Osteocyte (in vitro differentiated cells): Measurements from ENCODE around the gene PLEKHG3. TPM values are rescaled to one million over a fixed set of nuclear protein-coding genes. Genes with fewer than 3 reads are reported as not detected.

Experiments
- DNase-seq: peaks from one replicate; pipeline ENCODE4 v3.0.0; 2021; ENCODE audit warnings: mixed read lengths; ENCODE audit not compliant: unreplicated experiment; ENCODE audit errors: extremely low spot score
- H3K27ac Mint-ChIP-seq: one replicate; pipeline ENCODE4 v1.8.0; 2021; ENCODE audit warnings: mild to moderate bottlenecking, mixed read lengths; ENCODE audit not compliant: unreplicated experiment
- H3K27me3 Mint-ChIP-seq: one replicate; pipeline ENCODE4 v1.8.0; 2021; ENCODE audit warnings: mixed read lengths; ENCODE audit not compliant: unreplicated experiment
- H3K36me3 Mint-ChIP-seq: one replicate; pipeline ENCODE4 v1.8.0; 2021; ENCODE audit warnings: mixed read lengths; ENCODE audit not compliant: unreplicated experiment
- H3K4me1 Mint-ChIP-seq: one replicate; pipeline ENCODE4 v1.8.0; 2021; ENCODE audit warnings: mixed read lengths; ENCODE audit not compliant: unreplicated experiment
- H3K4me3 Mint-ChIP-seq: one replicate; pipeline ENCODE4 v1.8.0; 2021; ENCODE audit warnings: mild to moderate bottlenecking, moderate library complexity, mixed read lengths; ENCODE audit not compliant: unreplicated experiment
- H3K9me3 Mint-ChIP-seq: one replicate; pipeline ENCODE4 v1.8.0; 2021; ENCODE audit warnings: mixed read lengths; ENCODE audit not compliant: unreplicated experiment
- CTCF ChIP-seq: fragments of 200-600 bp; sonication (generic); IDR thresholded peaks from 2 replicates; pipeline ENCODE4 v1.5.0; 2021; ENCODE audit warnings: antibody characterized with exemption, mild to moderate bottlenecking, moderate library complexity
- total RNA-seq: library from RNA; stranded (reverse); gene quantifications from 2 replicates; pipeline ENCODE4 v1.2.1, GENCODE V29; 2021

Gene PLEKHG3
- total RNA-seq, 1 donor from 2014 or later, result 96.3 TPM

GRCh38 chr14:64748995-64749714 is 44.9 kb downstream of the PLEKHG3 start:
- no peak for DNase-seq
- Mint-ChIP-seq H3K27ac (no peak overlapping the region), H3K4me3 (no peak overlapping the region), H3K4me1 (peaks cover 24% of the 10 kb centered on the region), H3K9me3 (no peaks in the 10 kb centered on the region), H3K27me3 (no peaks in the 10 kb centered on the region), H3K36me3 (peaks cover 32% of the 10 kb centered on the region)
- no peak for TF ChIP-seq CTCF

GRCh38 chr14:64752909-64753308 is 48.7 kb downstream of the PLEKHG3 start:
- TF ChIP-seq CTCF, result no peak
- Mint-ChIP-seq H3K4me1 (peaks cover 15% of the 10 kb centered on the region), H3K27ac (no peak overlapping the region), H3K4me3 (no peak overlapping the region), H3K27me3 (no peaks in the 10 kb centered on the region), H3K9me3 (no peaks in the 10 kb centered on the region), H3K36me3 (peaks cover 8% of the 10 kb centered on the region)
- no peak for DNase-seq

GRCh38 chr14:64753374-64753773 is 49.1 kb downstream of the PLEKHG3 start:
- no peak overlapping the region for H3K27ac Mint-ChIP-seq
- no peak for TF ChIP-seq CTCF
- H3K4me1 Mint-ChIP-seq, result peaks cover 20% of the 10 kb centered on the region
- no peak overlapping the region for H3K4me3 Mint-ChIP-seq
- H3K9me3 Mint-ChIP-seq, result no peaks in the 10 kb centered on the region
- DNase-seq, result no peak
- no peaks in the 10 kb centered on the region for H3K27me3 Mint-ChIP-seq
- peaks cover 8% of the 10 kb centered on the region for H3K36me3 Mint-ChIP-seq

GRCh38 chr14:64753999-64754398 is 49.8 kb downstream of the PLEKHG3 start:
- H3K36me3 Mint-ChIP-seq, result peaks cover 8% of the 10 kb centered on the region
- DNase-seq, result no peak
- no peak overlapping the region for H3K4me3 Mint-ChIP-seq
- peaks cover 26% of the 10 kb centered on the region for H3K4me1 Mint-ChIP-seq
- no peak for TF ChIP-seq CTCF
- H3K27ac Mint-ChIP-seq, result no peak overlapping the region
- no peaks in the 10 kb centered on the region for H3K27me3 Mint-ChIP-seq
- no peaks in the 10 kb centered on the region for H3K9me3 Mint-ChIP-seq

GRCh38 chr14:64754685-64755084 is 50.5 kb downstream of the PLEKHG3 start:
- Mint-ChIP-seq H3K9me3 (no peaks in the 10 kb centered on the region), H3K36me3 (peaks cover 8% of the 10 kb centered on the region), H3K4me3 (no peak overlapping the region), H3K27ac (peak overlapping the region; percentile 18), H3K27me3 (no peaks in the 10 kb centered on the region), H3K4me1 (peaks cover 33% of the 10 kb centered on the region)
- DNase-seq, result no peak
- TF ChIP-seq CTCF, result no peak
